ENCODE measurements around the gene TENT5C. TPM values are rescaled to one million over a fixed set of nuclear protein-coding genes. Genes with fewer than 3 reads are reported as not detected.

Gene TENT5C
- total and polyA plus RNA-seq, 9 of the 15 experiments (the other 6 are each of a cell fraction or from before 2014, with no cell fraction given) = 1.8 to 7.7 (median 4.0) TPM

GRCh38 chr1:117660271-117660965 lies 54.6 kb downstream of the TENT5C start (continued):
- TF ChIP-seq ZNF644 (tag; IDR thresholded peaks at IDR 0.05; ENCODE audit: low read depth) = no peak
- TF ChIP-seq ZBTB11 (CRISPR knock-in tag; IDR thresholded peaks at IDR 0.05) = no peak
- TF ChIP-seq SOX6 (IDR thresholded peaks at IDR 0.05) = no peak
- TF ChIP-seq FOXK1 (CRISPR knock-in tag; IDR thresholded peaks at IDR 0.05; ENCODE audit: borderline replicate concordance) = no peak
- TF ChIP-seq NCOA6 (IDR thresholded peaks at IDR 0.05) = no peak
- no peak for TF ChIP-seq CHD1 (IDR thresholded peaks at IDR 0.05; ENCODE audit: low read length)
- no peak for TF ChIP-seq E2F6 (IDR thresholded peaks at IDR 0.05; ENCODE audit: borderline replicate concordance in 1 of 2, extremely low read depth in 1 of 2, insufficient read depth in 1 of 2, insufficient read length in 1 of 2, low read depth in 1 of 2, low read length in 1 of 2, poor library complexity in 1 of 2, severe bottlenecking in 1 of 2)
- no peak for TF ChIP-seq MCM3 (IDR thresholded peaks at IDR 0.05)
- no peak for TF ChIP-seq ZNF184 (CRISPR knock-in tag; IDR thresholded peaks at IDR 0.05)
- TF ChIP-seq CBFA2T2 (conservative IDR thresholded peaks at IDR 0.05) = peak; percentile 26; the same call in 1 of the 2 replicates
- TF ChIP-seq ZBTB12 (CRISPR knock-in tag; IDR thresholded peaks at IDR 0.05) = no peak
- TF ChIP-seq MLX (CRISPR knock-in tag; conservative IDR thresholded peaks at IDR 0.05) = no peak
- TF ChIP-seq HSF4 (CRISPR knock-in tag; IDR thresholded peaks at IDR 0.05; ENCODE audit: borderline replicate concordance) = no peak
- no peak for TF ChIP-seq C11orf30 (IDR thresholded peaks at IDR 0.05; ENCODE audit: low read depth)
- no peak for TF ChIP-seq CBX1 (IDR thresholded peaks at IDR 0.05; ENCODE audit: low read depth)
- TF ChIP-seq CHAMP1 (IDR thresholded peaks at IDR 0.05) = no peak
- no peak for TF ChIP-seq ZNF143 (CRISPR knock-in tag; IDR thresholded peaks at IDR 0.05)
- no peak for TF ChIP-seq ZBED1 (IDR thresholded peaks at IDR 0.05)
- TF ChIP-seq BRD9 (IDR thresholded peaks at IDR 0.05; ENCODE audit: low read depth, partially characterized antibody) = no peak
- no peak for TF ChIP-seq ZNF764 (CRISPR knock-in tag; IDR thresholded peaks at IDR 0.05; ENCODE audit: low read depth)

Measured in K562 (cell line).